NT2/D1 (cell line): ENCODE data around the gene PPP2R5A.

Experiments used
- DNase-seq: peaks from one replicate; pipeline ENCODE4 v3.0.0-alpha.2; 2011; ENCODE audit warnings: low read depth, low spot score
- H3K27me3 ChIP-seq: 2 replicates; pipeline ENCODE4 v1.6.0; 2011; ENCODE audit warnings: mild to moderate bottlenecking; ENCODE audit not compliant: insufficient read length, insufficient read depth
- H3K36me3 ChIP-seq: 2 replicates; pipeline ENCODE4 v1.6.1; 2011; ENCODE audit warnings: mild to moderate bottlenecking, low read length, mixed read lengths; ENCODE audit not compliant: insufficient read depth, insufficient read length
- H3K4me1 ChIP-seq: 2 replicates; pipeline ENCODE4 v1.5.1; 2011; ENCODE audit not compliant: insufficient read depth, insufficient read length
- H3K4me3 ChIP-seq: 2 replicates; pipeline ENCODE4 v1.5.1; 2011; ENCODE audit warnings: low read depth; ENCODE audit not compliant: insufficient read length
- H3K9ac ChIP-seq: 2 replicates; pipeline ENCODE4 v1.6.0; 2011; ENCODE audit warnings: low read depth; ENCODE audit not compliant: insufficient read length
- H3K9me3 ChIP-seq: 2 replicates; pipeline ENCODE4 v1.5.1; 2011; ENCODE audit warnings: mild to moderate bottlenecking, low read length; ENCODE audit not compliant: insufficient read depth
- SUZ12 ChIP-seq: IDR thresholded peaks from 2 replicates; pipeline ENCODE4 v1.6.1; 2011; ENCODE audit not compliant: insufficient read length, insufficient read depth; ENCODE audit errors: extremely low read depth
- YY1 ChIP-seq: IDR thresholded peaks from 2 replicates; pipeline ENCODE4 v1.6.1; 2011; ENCODE audit not compliant: insufficient read length, insufficient read depth
- ZNF274 ChIP-seq: IDR thresholded peaks from 2 replicates; pipeline ENCODE4 v1.6.1; 2011; ENCODE audit warnings: mild to moderate bottlenecking, low read depth, low read length

Gene PPP2R5A

GRCh38 chr1:212284744-212285684, at the start of gene PPP2R5A:
Gene PPP2R5A (plus strand): TSS chr1:212285410. CDS start chr1:212286111, 701 bp downstream.
- Histone ChIP-seq H3K9me3 (no peaks in the 10 kb centered on the region), H3K36me3 (no peaks in the 10 kb centered on the region), H3K4me1 (no peaks in the 10 kb centered on the region), H3K27me3 (no peaks in the 10 kb centered on the region), H3K4me3 (peak within 1 kb of the TSS; percentile 83), H3K9ac (peak within 1 kb of the TSS; percentile 95)
- TF ChIP-seq YY1: no peak
- no peak for TF ChIP-seq SUZ12
- no peak for TF ChIP-seq ZNF274
- DNase-seq: peak; percentile 100

GRCh38 chr1:212235857-212236256, 49.4 kb upstream of the PPP2R5A start:
- Histone ChIP-seq H3K4me1 (no peaks in the 10 kb centered on the region), H3K4me3 (no peak overlapping the region), H3K9me3 (no peaks in the 10 kb centered on the region), H3K36me3 (no peaks in the 10 kb centered on the region), H3K27me3 (no peaks in the 10 kb centered on the region), H3K9ac (no peak overlapping the region)
- DNase-seq: no peak
- TF ChIP-seq SUZ12 (no peak), YY1 (no peak), ZNF274 (no peak)

- Histone ChIP-seq H3K36me3 (no peaks in the 10 kb centered on the region), H3K27me3 (no peaks in the 10 kb centered on the region), H3K4me1 (no peaks in the 10 kb centered on the region), H3K4me3 (no peak overlapping the region), H3K9me3 (no peaks in the 10 kb centered on the region), H3K9ac (no peak overlapping the region)
- no peak for DNase-seq
- TF ChIP-seq YY1 (no peak), SUZ12 (no peak), ZNF274 (no peak)
These were observed 48.5 kb upstream of the PPP2R5A start for GRCh38 chr1:212236664-212237220.

GRCh38 chr1:212237651-212238050, 47.6 kb upstream of the PPP2R5A start:
- H3K4me1 ChIP-seq: no peaks in the 10 kb centered on the region
- no peaks in the 10 kb centered on the region for H3K27me3 ChIP-seq
- DNase-seq: no peak
- no peak for TF ChIP-seq SUZ12
- no peak for TF ChIP-seq YY1
- no peak for TF ChIP-seq ZNF274
- H3K9me3 ChIP-seq: no peaks in the 10 kb centered on the region
- H3K36me3 ChIP-seq: no peaks in the 10 kb centered on the region
- H3K9ac ChIP-seq: no peak overlapping the region
- H3K4me3 ChIP-seq: no peak overlapping the region

- Histone ChIP-seq H3K36me3 (no peaks in the 10 kb centered on the region), H3K4me1 (no peaks in the 10 kb centered on the region), H3K4me3 (no peak overlapping the region), H3K27me3 (no peaks in the 10 kb centered on the region), H3K9me3 (no peaks in the 10 kb centered on the region), H3K9ac (no peak overlapping the region)
- DNase-seq: no peak
- no peak for TF ChIP-seq YY1
These were observed 46.7 kb upstream of the PPP2R5A start for GRCh38 chr1:212238552-212238951.

- Histone ChIP-seq H3K27me3 (no peaks in the 10 kb centered on the region), H3K4me3 (no peak overlapping the region), H3K9ac (no peak overlapping the region), H3K4me1 (no peaks in the 10 kb centered on the region), H3K36me3 (no peaks in the 10 kb centered on the region), H3K9me3 (no peaks in the 10 kb centered on the region)
- TF ChIP-seq YY1 (no peak), SUZ12 (no peak), ZNF274 (no peak)
- no peak for DNase-seq
These were observed 43.7 kb upstream of the PPP2R5A start for GRCh38 chr1:212241501-212241900.

GRCh38 chr1:212241957-212242287, 43.3 kb upstream of the PPP2R5A start:
- Histone ChIP-seq H3K4me1 (no peaks in the 10 kb centered on the region), H3K9me3 (no peaks in the 10 kb centered on the region), H3K36me3 (no peaks in the 10 kb centered on the region), H3K9ac (no peak overlapping the region), H3K27me3 (no peaks in the 10 kb centered on the region), H3K4me3 (no peak overlapping the region)
- TF ChIP-seq ZNF274 (no peak), SUZ12 (no peak), YY1 (no peak)
- DNase-seq: no peak
